ENCODE data around the gene CLDN19.
"Not testable (repeated sequence)": the region's sequence is repeated elsewhere in the genome, so short reads cannot be mapped to it uniquely, and the experiment has no call there.

The CLDN19 gene

GRCh38 chr1:42725820-42726219 is 14.2 kb downstream of the CLDN19 start:
- H3K4me3 ChIP-seq (ENCODE audit: low read depth, low read length); DNase-seq (ENCODE audit: low read depth): not testable (repeated sequence)

GRCh38 chr1:42723511-42723910 is 16.5 kb downstream of the CLDN19 start:
- no peak overlapping the region for H3K4me3 ChIP-seq (ENCODE audit: low read depth, low read length)
- DNase-seq (ENCODE audit: low read depth), result no peak

DNA sequence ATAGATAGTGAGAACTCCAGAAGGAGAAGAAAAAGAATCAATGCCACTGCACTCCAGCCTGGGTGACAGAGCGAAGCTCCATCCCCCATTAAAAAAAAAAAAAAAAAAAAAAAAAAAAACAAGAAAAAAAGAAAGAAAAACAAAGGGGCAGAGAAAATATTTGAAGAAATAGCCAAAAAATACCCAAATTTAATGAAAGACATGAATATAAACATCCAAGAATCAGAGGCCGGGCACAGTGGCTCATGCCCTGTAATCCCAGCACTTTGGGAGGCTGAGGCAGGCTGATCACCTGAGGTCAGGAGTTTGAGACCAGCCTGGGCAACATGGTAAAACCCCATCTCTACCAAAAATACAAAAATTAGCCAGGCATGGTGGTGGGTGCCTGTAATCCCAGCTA is 17.6 kb downstream of the CLDN19 start:
- not testable (repeated sequence) for DNase-seq (ENCODE audit: low read depth); H3K4me3 ChIP-seq (ENCODE audit: low read depth, low read length)

- DNase-seq (ENCODE audit: low read depth), result no peak
- H3K4me3 ChIP-seq (ENCODE audit: low read depth, low read length), result no peak overlapping the region
These were observed 18.1 kb downstream of the CLDN19 start for GRCh38 chr1:42721926-42722325.

- H3K4me3 ChIP-seq (ENCODE audit: low read depth, low read length), result no peak overlapping the region
- DNase-seq (ENCODE audit: low read depth), result no peak
These were observed 19.2 kb downstream of the CLDN19 start for GRCh38 chr1:42720868-42721267.

- H3K4me3 ChIP-seq (ENCODE audit: low read depth, low read length); DNase-seq (ENCODE audit: low read depth): not testable (repeated sequence)
These were observed 25.6 kb downstream of the CLDN19 start for GRCh38 chr1:42714441-42714840.

DNA sequence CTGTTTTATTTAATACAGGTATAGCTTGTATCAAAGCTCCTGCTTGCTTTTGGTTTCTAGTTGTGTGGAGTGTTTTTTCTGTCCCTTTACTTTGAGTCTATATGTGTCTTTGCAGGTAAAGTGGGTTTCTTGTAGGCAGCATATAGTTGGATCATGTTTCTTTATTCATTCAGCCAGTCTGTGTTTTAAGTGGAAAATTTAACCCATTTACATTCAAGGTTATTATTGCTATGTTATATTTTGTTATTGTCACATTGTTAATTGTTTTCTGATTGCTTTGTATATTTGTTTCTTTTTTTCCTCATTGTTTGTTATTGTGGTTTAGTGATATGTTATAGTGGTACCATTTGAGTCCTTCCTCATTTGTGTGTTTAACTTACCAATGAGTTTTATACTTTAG is 26.7 kb downstream of the CLDN19 start:
- DNase-seq (ENCODE audit: low read depth), result no peak
- H3K4me3 ChIP-seq (ENCODE audit: low read depth, low read length), result no peak overlapping the region

DNA sequence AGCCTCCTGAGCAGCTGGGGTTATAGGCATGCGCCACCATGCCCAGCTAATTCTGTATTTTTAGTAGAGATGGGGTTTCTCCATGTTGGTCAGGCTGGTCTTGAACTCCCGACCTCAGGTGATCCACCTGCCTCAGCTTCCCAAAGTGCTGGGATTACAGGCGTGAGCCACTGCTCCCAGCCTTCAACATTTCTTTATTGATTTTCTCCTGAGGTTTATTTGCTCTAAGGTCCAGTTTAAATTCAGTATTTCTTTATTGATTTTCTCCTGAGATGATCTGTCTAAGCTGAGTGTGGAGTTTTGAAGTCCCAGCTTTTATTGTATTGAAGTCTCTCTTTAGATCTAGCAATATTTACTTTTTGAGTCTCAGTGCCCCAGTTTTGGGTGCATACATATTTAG is 27.2 kb downstream of the CLDN19 start:
- H3K4me3 ChIP-seq (ENCODE audit: low read depth, low read length); DNase-seq (ENCODE audit: low read depth): not testable (repeated sequence)

DNA sequence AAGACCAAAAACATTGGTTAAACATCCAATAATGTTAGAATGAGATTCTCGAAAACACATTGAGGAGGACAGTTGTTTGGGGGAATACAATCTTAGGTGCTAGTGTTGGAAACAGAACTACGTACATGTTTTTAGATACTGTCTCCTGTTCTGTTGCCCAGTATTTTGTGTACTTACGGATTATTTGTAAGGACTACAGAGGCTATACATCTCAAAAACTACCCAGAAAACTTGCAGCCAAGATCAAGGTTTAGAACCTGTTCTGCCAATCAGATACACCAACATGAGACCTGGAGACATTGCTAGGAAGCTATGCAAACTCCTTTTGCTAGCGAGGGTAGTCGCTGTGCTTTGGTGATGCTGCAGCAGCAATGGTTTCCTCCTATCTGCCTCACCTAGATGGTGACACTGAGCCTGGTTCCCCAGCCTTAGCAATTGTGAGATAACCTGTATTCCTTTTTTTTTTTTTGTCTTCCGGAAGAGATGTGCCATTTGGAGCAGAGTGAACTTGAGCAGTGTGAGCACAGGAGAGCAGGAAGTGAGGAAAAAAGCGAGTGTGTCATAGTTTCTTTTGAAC is 36.1 kb downstream of the CLDN19 start:
- no peak for DNase-seq (ENCODE audit: low read depth)
- H3K4me3 ChIP-seq (ENCODE audit: low read depth, low read length), result no peak overlapping the region

- no peak for DNase-seq (ENCODE audit: low read depth)
- no peak overlapping the region for H3K4me3 ChIP-seq (ENCODE audit: low read depth, low read length)
These were observed 40.0 kb downstream of the CLDN19 start for GRCh38 chr1:42700006-42700405.

DNA sequence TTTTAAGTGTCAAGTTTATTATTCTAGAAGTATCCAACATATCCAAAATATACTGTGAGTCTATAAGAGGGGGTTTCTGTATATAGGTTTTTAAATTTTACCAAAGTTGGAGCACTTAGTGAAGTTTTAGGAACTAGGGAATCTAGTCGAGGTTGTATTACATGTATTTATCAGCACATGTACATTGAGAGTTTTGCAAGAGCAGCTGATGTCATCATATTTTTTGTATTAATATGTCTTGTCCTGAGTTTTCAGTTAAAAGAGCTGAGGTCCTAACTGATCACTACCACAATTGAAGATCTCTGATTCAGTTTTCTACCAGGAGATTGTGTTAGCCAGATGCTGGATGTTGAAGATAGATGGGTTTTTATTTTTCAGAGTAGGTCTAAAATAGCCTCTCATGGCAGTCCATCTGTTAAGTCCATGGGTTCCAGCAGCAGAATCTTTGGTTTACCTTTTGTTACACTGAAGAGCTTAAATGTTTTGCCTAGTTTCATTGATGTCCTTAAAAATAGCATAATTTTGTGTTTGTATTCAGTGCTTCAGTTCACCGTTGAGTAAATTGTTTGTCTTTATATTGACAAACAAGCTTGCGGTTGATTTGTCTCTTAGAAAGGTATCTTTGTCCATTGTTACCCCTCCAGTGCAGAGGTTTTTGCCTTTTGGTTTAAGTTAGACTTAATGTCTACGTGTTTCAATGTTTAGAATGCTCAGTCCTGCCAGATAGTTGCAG is 41.8 kb downstream of the CLDN19 start:
- DNase-seq (ENCODE audit: low read depth), result no peak
- H3K4me3 ChIP-seq (ENCODE audit: low read depth, low read length), result no peak overlapping the region

DNA sequence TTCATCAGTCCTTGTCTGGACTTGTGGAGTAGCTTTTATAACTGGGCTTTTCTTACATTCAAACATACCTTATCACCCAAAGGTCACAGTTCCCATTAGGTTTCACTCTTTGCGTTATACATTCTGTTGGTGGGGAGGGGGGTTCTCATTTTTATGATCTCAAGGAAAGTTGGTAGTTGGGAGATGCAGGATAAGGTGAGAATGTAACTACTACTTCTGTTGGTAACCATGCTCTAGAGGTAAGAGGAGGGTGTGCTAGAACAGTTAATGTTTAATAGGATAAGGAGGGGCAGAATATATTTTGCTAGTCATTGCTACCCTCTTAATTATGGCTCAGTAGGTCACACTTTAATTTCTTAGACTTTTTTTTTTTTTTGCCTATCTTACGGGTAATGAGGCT is 47.1 kb downstream of the CLDN19 start:
- no peak for DNase-seq (ENCODE audit: low read depth)
- no peak overlapping the region for H3K4me3 ChIP-seq (ENCODE audit: low read depth, low read length)

DNA sequence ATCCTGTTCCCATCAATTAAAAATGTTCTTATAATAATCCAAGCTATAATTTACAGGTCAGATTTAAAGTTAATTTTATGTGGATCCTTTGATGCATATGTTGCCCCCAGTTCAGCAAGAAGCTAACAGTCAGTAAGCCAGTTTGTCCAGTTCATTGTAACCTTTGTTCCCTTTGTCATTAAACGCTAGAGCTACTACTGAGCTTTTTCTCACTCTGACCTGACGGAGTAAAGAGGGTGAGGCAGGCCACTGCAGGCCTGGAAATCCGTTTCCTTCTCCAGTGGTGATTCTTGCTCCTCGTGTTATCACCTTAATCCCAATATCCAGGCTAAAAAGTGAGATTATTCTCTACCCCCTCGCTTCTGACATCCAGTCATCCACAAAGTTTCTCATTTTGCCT is 47.6 kb downstream of the CLDN19 start:
- no peak for DNase-seq (ENCODE audit: low read depth)
- no peak overlapping the region for H3K4me3 ChIP-seq (ENCODE audit: low read depth, low read length)

DNA sequence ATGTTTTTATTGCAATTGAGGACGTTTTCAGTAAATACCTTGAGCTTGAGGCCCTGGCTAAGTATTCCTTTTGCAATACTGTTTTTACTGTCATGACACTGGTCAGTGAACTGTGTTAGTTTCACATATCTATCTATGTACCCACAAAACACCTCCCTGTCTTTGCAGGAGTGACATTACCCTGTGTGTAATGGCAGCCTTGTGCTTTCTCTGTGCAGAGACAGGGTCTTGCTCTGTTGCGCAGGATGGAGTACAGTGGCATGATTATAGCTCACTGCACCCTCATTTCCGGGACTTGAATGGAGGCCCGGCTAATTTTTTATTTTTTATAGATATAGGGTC is 48.9 kb downstream of the CLDN19 start:
- DNase-seq (ENCODE audit: low read depth), result no peak

GRCh38 chr1:42690477-42691156 is 49.4 kb downstream of the CLDN19 start:
- H3K4me3 ChIP-seq (ENCODE audit: low read depth, low read length), result no peak overlapping the region
- DNase-seq (ENCODE audit: low read depth), result no peak

More for the DNA sequence above, 48.9 kb downstream of the CLDN19 start:
- H3K4me3 ChIP-seq (ENCODE audit: low read depth, low read length), result no peak overlapping the region

DNA sequence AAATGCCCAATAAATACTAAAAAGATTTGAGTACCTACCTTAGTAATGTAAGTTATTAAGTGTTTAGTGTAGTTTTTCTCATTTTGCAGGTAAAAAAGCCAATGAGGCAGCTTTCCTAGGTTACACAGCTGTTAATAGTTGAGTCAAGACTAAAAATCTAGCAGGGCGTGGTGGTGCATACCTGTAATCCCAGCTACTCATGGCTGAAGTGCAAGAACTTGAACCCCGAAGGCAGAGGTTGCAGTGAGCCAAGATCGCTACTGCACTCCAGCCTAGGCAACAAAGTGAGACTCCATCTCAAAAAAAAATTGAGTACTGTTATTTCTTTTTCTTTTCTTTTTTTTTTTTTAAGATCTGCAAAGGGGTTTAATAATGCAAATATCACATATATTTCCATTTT is 50.1 kb downstream of the CLDN19 start:
- H3K4me3 ChIP-seq (ENCODE audit: low read depth, low read length), result no peak overlapping the region
- DNase-seq (ENCODE audit: low read depth), result no peak

DNA sequence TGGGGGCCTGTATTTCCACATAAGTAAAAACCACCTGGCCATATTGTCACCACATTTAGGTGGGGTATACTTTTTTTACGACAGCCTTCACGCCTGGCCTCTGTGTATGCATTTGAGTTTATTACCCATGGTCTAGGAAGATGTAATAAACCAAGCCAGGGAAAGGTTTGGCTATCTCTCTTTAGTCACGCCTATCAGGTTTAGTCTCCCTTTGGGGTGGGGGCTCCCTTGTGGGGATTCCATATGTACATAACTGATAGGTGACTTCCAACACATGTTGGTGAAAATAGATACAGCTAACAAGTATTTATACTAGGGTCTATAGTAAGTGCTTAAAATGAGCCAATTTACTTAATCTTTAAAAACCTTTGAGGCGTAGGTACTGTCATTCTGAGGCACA is 53.6 kb downstream of the CLDN19 start:
- no peak for DNase-seq (ENCODE audit: low read depth)
- H3K4me3 ChIP-seq (ENCODE audit: low read depth, low read length), result no peak overlapping the region

- no peak for DNase-seq (ENCODE audit: low read depth)
- peak overlapping the region; percentile 88 for H3K4me3 ChIP-seq (ENCODE audit: low read depth, low read length)
These were observed 55.9 kb downstream of the CLDN19 start for GRCh38 chr1:42684139-42684538.

Data from skeletal muscle cell (primary cell).